Activated CD8-positive, alpha-beta memory T cell treated with anti-CD3 and anti-CD28 coated beads, Interleukin-2, amount 50 U/mL, for 24 hours (primary cell): ENCODE measurements around the gene IGF1.

ENCODE experiments used
- DNase-seq: peaks from one replicate; pipeline ENCODE4 v3.0.0-alpha.2; 2020; ENCODE audit errors: extremely low read depth

IGF1 gene

GRCh38 chr12:102496591-102496990, 16.2 kb upstream of the IGF1 start:
- DNase-seq: no peak

- DNase-seq: no peak
Observed at GRCh38 chr12:102487226-102487625, 6.9 kb upstream of the IGF1 start.

- DNase-seq: no peak
Observed at GRCh38 chr12:102486153-102486552, 5.8 kb upstream of the IGF1 start.

GRCh38 chr12:102484428-102484958, 4.1 kb upstream of the IGF1 start:
- DNase-seq: peak; percentile 29

- DNase-seq: no peak
Observed at GRCh38 chr12:102484017-102484416, 3.7 kb upstream of the IGF1 start.

- no peak for DNase-seq
Observed at GRCh38 chr12:102483466-102483865, 3.1 kb upstream of the IGF1 start.

GRCh38 chr12:102481705-102482425, 1.5 kb upstream of the IGF1 start:
- no peak for DNase-seq

- DNase-seq: no peak
Observed at GRCh38 chr12:102479939-102480338, 424 bp downstream of the IGF1 start.

- no peak for DNase-seq
Observed at GRCh38 chr12:102479099-102479885, 1.1 kb downstream of the IGF1 start.

GRCh38 chr12:102478405-102479098, 1.8 kb downstream of the IGF1 start:
- DNase-seq: no peak

GRCh38 chr12:102475355-102475754, 5.0 kb downstream of the IGF1 start:
- DNase-seq: no peak

- no peak for DNase-seq
Observed at GRCh38 chr12:102474438-102475064, 5.8 kb downstream of the IGF1 start.

GRCh38 chr12:102472496-102472895, 7.9 kb downstream of the IGF1 start:
- no peak for DNase-seq

GRCh38 chr12:102471556-102471955, 8.8 kb downstream of the IGF1 start:
- DNase-seq: no peak

- DNase-seq: no peak
Observed at GRCh38 chr12:102470945-102471344, 9.4 kb downstream of the IGF1 start.

GRCh38 chr12:102468261-102468915, 12.0 kb downstream of the IGF1 start:
- DNase-seq: no peak

GRCh38 chr12:102465762-102466560, 14.4 kb downstream of the IGF1 start:
- no peak for DNase-seq

- no peak for DNase-seq
Observed at GRCh38 chr12:102463659-102464249, 16.6 kb downstream of the IGF1 start.

GRCh38 chr12:102462795-102463465, 17.4 kb downstream of the IGF1 start:
- DNase-seq: no peak

GRCh38 chr12:102462386-102462785, 18.0 kb downstream of the IGF1 start:
- no peak for DNase-seq
